ENCODE results near the gene HMCES. TPM values are rescaled to one million over a fixed set of nuclear protein-coding genes. Genes with fewer than 3 reads are reported as not detected.
"Not testable (repeated sequence)": the region's sequence is repeated elsewhere in the genome, so short reads cannot be mapped to it uniquely, and the experiment has no call there.

Gene HMCES
- total RNA-seq, 1 donor from 2014 or later = 17.0 TPM

- no peak for DNase-seq
These were observed 43.2 kb downstream of the HMCES start for GRCh38 chr3:129321887-129322286.

- DNase-seq = no peak
These were observed 45.1 kb downstream of the HMCES start for GRCh38 chr3:129323651-129324294.

DNA sequence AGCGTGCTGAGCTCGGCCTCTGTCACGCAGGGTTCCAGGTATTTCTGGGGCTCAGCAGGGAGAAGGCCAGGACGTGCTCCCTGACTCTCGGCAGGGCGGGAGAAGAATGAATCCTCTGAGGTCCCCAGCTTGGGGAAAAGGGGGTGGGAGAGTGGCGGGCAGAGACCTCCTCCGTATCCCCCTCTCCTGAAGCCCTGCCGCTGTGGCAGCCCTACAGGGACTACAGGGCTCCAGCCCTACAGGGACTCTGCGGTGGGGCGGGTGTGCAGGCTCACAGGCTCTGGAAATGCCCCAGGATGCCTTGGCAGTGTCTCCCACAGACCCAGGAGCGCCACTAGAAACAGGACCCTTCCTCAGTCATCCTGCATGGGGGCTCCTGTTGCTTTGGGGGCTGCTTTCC, 46.2 kb downstream of the HMCES start:
- no peak for DNase-seq

DNA sequence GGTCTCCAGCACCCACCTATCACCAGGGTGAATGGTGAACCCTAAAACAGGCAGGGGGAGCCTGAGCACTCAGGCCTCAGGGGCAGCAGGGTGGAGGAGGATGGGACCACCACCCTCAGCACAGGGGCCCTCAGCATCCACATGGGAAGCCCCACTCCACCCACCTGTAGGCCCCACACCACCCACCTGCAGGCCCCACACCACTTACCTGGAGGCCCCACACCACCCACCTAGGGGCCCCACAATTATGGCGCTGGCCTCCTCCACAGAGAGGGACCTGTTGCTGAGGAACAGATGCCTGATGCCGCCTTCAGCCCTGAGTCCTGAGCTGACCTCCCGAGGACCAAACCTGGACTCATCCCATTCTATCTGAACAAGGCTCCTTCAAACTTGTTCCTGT, 46.7 kb downstream of the HMCES start:
- no peak for DNase-seq

GRCh38 chr3:129326138-129326537, 47.5 kb downstream of the HMCES start:
- DNase-seq = no peak

DNA sequence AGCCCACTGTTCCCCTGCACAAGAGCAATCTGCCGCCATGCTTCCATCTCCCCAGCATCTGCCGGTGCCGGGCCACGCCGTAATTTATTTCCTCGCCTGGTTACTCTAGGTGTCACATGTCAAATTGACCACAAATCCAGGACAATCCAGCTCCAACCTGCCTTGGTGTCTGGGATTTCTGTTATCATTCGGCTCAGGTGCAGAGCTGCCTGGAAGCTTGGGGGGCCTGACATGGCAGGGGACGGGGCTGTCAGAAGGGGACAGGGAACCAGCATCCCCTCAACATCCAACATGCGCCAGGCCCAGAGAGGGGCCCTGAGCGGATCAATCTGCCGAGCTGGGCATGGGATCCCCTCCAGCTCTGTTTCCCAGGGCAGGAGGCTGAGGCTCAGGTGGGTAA, 47.9 kb downstream of the HMCES start:
- no peak for DNase-seq

GRCh38 chr3:129327510-129327909, 48.8 kb downstream of the HMCES start:
- DNase-seq = no peak

GRCh38 chr3:129329858-129330257, 51.2 kb downstream of the HMCES start:
- no peak for DNase-seq

- DNase-seq = no peak
These were observed 51.7 kb downstream of the HMCES start for GRCh38 chr3:129330409-129330808.

GRCh38 chr3:129333891-129334290, 55.2 kb downstream of the HMCES start:
- DNase-seq = no peak

DNA sequence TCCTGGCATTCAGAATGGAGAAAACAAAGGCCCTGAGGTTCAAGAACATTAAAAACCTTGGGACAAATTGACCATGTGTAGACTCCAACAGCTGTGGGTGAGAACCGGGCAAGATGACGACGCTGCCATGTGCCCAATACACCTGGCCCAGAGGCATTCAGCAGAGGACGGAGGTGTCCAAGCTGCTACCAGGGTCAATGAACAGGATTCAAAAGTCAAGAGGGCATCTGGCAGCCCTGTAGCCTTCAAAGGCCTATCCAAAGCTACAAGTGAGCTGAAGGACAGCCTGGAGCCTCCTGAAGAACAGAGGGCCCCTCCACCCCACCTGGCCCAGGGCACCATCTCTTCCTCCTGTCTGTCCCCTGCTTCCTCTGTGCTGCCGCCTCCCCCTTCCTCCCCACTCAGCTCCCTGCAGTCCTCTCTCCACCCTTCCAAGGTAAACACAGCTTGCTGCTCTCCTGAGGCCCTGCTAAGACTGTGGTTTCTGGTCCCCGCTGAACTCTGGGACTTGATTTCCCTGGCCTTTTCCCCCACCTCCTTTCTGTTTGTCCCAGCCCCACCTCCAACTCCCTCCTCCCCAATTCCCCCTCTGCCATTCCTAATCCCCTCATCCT, 57.5 kb downstream of the HMCES start:
- no peak for DNase-seq

- DNase-seq = not testable (repeated sequence)
These were observed 59.0 kb downstream of the HMCES start for GRCh38 chr3:129337719-129338118.

- DNase-seq = not testable (repeated sequence)
These were observed 60.5 kb downstream of the HMCES start for GRCh38 chr3:129339186-129339585.

- DNase-seq = not testable (repeated sequence)
These were observed 61.2 kb downstream of the HMCES start for GRCh38 chr3:129339833-129340232.

DNA sequence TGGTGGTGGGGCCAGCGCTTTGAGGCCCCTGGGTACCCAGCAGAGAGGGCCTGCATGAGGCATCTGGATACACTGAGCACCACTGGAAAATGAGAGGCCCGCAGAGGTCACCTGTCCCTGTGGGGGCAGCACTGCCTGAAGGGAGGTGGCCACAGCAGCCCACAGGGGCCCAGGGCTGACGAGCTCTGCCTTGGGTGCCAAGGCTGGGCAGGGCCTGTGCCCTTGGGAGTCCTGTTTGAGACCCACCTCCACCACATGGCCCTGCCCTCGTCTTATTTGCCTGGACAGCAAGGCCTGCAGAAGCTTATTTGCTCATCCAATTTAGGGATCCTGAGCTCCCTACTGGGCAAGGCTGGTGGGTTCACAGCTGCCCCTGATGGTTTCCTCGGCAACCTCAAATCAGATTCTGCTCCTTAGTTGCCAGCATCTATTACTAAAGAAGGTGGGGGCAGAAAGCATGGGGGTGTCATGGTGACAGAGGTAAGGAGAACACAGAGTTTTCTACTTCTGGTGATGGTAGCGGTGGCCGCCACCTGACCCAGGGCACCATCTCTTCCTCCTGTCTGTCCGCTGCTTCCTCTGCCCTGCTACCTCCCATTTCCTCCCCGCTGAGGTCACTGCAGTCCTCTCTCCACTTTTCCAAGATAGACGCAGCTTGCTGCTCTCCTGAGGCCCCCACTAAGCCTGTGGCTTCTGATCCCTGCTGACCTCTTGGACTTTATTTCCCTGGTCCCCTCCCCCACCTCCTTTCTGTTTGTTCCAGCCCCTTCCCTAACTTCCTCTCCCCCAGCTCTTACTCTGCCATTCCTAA, 62.9 kb downstream of the HMCES start:
- no peak for DNase-seq

- DNase-seq = no peak
These were observed 65.1 kb downstream of the HMCES start for GRCh38 chr3:129343643-129344360.

DNA sequence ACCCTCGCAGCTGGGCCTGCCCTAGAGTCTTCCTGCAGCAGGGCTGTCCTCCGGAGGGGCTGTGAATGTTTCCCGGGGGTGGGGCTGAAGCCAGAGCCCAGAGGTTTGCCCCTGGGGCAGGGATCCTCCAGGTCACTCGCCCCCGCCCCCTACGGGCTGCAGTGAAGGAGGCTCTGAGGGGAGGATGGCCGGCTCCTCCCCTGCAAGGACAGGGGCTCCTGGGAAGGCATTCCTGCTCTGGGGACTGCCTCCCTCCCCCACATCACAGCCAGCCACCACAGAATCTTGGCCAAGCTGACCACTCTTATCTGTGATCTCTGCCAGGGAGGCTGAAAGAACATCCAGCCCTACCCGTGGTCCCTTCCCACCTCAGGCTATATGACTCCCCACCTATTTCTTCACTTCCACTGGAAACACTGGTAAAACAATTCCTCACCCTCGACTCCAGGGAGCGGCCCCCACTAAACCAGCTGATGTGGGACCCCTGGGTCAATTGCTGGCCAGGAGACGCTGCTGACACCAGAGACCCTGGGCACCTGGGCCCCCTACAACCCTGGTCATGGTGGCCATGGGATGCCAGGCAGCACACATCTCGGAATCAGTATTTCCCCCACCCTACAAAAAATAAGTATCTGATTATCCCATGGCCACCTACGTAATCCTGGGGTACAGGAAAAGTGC, 66.0 kb downstream of the HMCES start:
- no peak for DNase-seq

GRCh38 chr3:129345281-129345680, 66.6 kb downstream of the HMCES start:
- no peak for DNase-seq

GRCh38 chr3:129345971-129346370, 67.3 kb downstream of the HMCES start:
- DNase-seq = no peak

DNA sequence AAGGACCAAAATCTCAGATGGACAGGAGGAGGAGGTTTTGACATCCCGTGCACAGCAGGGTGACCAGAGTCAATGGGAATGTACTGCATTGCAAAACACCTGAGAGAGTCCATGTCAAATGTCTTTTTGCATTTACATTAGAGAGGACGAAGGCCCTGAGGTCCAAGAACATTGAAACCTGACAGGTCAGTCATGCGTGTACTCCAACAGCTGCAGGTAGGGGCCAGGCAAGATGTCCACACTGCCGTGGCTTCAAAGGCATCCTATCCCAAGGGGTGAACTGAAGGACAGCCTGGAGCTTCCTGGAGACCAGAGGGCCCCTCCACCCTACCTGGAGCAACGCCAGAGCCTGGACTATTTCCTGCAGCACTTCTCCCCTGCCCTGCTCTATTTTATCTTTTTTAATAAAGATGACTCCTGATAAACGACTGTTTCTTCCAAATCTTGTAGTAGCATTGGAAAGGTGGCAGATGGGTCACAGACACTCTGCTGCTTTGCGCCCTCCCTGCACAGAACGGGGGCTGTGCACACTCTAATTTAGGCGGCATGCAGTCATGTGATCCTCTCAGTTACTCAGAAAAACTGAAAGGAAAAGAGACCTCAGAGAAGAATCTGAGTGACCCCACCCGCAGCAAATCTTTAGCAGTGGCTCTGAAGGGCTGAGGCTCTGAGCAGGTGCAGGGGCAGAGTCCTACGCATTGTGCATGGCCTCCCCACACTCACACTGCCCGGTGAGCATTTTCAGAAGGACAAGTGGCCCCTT, 68.2 kb downstream of the HMCES start:
- no peak for DNase-seq

- no peak for DNase-seq
These were observed 68.8 kb downstream of the HMCES start for GRCh38 chr3:129347458-129347845.

GRCh38 chr3:129348734-129349133, 70.1 kb downstream of the HMCES start:
- no peak for DNase-seq

All from occipital lobe (tissue), 2 donors.